DOHH2 (cell line): ENCODE measurements around the gene NEGR1.

Experiments
- EZH2phosphoT487 ChIP-seq: fragments of 200-600 bp; sonication (generic); IDR thresholded peaks from 2 replicates; pipeline ENCODE4 v1.6.1; 2017; ENCODE audit warnings: borderline replicate concordance, mild to moderate bottlenecking, antibody characterized with exemption, low read length, moderate library complexity, mixed read lengths
- TF ChIP-seq, protein P1 (sequence below): fragments of 200-600 bp; sonication (generic); IDR thresholded peaks from one replicate; pipeline ENCODE4 v1.5.1; 2014; ENCODE audit warnings: antibody characterized with exemption, mild to moderate bottlenecking, low read depth, low read length; ENCODE audit not compliant: poor library complexity, severe bottlenecking

DNA sequence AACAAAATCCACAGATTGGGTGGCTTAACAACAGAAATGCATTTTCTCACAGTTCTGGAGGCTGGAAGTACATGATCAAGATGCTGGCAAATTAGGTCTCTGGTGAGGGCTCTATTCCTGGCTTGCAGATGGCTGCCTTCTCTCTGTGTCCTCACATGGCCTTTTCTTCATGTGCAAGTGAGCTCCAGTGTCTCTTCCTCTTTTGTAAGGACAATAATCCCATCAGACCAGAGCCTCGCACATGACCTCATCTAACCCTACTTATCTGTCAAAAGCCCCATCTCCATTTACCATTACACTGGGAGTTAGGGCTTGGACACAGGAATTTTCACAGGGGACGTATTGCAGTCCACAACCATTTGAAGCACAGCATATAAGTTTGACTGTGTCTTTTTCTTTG lies 181.6 kb downstream of the NEGR1 start:
- TF ChIP-seq, protein P1, sequence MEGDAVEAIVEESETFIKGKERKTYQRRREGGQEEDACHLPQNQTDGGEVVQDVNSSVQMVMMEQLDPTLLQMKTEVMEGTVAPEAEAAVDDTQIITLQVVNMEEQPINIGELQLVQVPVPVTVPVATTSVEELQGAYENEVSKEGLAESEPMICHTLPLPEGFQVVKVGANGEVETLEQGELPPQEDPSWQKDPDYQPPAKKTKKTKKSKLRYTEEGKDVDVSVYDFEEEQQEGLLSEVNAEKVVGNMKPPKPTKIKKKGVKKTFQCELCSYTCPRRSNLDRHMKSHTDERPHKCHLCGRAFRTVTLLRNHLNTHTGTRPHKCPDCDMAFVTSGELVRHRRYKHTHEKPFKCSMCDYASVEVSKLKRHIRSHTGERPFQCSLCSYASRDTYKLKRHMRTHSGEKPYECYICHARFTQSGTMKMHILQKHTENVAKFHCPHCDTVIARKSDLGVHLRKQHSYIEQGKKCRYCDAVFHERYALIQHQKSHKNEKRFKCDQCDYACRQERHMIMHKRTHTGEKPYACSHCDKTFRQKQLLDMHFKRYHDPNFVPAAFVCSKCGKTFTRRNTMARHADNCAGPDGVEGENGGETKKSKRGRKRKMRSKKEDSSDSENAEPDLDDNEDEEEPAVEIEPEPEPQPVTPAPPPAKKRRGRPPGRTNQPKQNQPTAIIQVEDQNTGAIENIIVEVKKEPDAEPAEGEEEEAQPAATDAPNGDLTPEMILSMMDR: no peak
- TF ChIP-seq EZH2phosphoT487: no peak
